ENCODE measurements around the gene RPL19. TPM values are rescaled to one million over a fixed set of nuclear protein-coding genes. Genes with fewer than 3 reads are reported as not detected.

Gene RPL19
- polyA plus RNA-seq, 4 donors: 1,700 to 2,088 (median 1,890) TPM

DNA sequence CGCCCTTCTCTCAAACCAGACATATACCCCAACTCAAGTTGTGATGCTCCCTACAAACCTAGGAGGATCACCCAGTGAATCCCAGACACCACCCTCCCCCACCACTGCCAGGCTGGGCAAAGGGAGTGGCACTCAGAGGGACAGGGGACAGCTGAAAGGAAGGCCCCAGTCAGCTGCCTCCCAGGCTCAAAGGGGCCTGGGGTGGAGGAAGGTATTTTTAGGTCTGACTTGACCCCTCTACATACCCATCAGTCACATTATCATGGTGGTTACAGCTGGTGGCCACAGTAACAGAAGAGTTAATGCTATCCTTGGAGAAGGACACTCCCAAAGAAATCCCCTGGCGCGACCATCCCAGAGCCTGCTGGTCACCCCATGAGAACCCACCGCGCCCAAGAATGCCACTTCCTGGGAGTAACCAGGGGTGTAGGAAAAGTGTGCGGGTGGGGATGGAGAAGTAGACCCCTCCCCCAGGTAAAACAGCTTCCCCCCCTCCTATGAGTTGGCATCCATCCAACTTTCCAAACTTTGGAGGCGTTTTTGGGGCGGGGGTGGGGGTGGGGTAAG is 3.8 kb upstream of the RPL19 start:
- DNase-seq (ENCODE audit: low read depth in 4 of 4, low spot score in 3 of 4): no peak

DNA sequence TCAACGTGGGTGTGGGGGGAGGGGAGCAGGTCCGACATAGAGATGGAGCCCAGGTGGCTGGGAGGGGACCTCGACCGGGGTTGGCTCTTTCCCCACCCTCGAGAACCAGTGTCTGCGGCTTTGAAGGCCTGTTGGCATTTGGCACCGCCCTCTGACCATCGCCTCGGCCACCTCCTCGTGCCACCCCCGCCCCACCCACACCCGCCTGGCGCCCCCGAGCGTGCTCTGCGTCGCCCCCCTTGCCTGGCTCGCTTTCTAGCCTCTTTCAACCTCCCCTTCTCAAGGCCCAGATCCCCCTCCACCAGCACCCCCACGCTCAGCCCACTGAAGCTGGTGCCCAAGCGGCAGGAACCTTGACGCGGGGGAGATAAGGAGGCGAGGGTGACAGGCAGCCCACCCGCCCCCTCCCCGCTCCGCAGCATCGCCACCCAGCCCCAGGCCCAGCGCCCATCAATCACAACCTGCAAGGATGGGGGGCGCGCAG is 3.2 kb upstream of the RPL19 start:
- no peak for DNase-seq (ENCODE audit: low read depth in 4 of 4, low spot score in 3 of 4)

DNA sequence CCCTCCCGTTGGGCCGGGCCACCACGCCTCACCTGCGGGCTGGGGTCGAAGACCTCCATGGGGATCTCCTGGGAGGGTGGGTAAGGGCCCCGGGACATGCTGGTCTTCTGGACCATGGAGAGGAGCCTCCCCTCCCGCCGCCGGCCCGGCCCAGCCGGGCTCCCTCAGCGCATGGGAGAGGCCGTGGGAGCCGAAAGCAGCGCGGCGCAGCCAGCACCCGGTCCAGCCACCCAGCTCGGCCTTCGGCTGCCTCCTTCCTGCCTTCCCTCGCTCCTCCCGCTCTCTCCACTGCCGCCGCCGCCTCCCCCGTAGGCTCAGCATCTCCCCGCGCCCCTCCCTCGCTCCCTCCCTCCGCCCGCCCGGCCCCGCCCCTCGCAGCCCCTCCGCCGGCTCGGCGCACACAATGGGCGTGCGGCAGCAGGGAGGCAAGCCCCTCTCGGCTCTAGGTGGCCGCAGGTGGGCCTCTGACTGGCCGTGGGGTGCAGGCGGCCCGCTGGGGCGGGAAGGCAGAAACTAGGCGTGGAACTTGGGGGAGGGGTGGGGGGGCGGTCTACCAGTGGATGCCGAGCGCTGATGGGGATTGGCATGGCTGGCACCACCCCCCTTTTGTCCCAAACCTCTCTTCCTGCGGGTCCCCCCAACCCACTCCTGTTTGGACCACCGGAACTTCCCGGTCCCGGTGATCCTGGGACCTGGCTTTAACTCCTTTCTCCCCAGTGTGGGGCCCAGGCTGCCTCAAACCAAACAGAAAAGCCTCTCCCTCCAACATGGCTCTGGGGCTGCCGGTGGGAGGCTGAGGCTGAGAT is 2.5 kb upstream of the RPL19 start, which contains the start of gene CACNB1:
Gene CACNB1 (minus strand): TSS at position 290 of the 806 bp plus-strand sequence. CDS start 174 bp downstream, at position 116.
- DNase-seq (ENCODE audit: low read depth in 4 of 4, low spot score in 3 of 4): no peak

DNA sequence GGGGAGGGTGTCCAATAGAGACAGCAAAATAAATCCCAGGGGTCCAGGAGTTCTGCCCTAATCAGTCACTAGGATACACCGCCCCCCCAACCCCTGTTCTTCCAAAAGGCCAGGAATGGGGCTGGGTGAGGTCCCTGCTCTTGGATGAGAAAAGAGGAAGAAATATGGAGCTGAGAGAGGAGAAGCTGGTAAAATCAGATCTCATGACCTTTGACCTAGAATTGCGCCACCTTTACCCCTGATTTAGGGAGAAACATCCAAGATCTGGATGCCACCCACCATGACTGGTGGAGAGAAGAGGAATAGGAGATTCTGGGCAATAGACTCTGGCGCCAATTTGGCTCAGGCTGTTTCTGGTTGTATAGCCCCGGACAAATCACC is 1.9 kb upstream of the RPL19 start:
- no peak for DNase-seq (ENCODE audit: low read depth in 4 of 4, low spot score in 3 of 4)

DNA sequence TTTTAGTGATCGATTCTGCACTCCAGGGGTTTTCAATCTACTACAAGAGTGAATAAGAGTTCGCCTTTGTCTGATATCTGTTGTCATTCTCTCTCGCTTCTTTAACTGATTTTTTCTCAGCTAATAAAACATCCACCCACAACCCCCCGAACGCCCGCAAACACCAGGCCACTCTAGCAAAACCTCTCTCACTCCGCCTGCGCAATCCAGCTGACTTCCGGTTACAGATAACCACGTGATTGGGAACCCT is 338 bp upstream of the RPL19 start:
- peak in 1 of 4 donors; percentile 88 for DNase-seq (ENCODE audit: low read depth in 4 of 4, low spot score in 3 of 4)

DNA sequence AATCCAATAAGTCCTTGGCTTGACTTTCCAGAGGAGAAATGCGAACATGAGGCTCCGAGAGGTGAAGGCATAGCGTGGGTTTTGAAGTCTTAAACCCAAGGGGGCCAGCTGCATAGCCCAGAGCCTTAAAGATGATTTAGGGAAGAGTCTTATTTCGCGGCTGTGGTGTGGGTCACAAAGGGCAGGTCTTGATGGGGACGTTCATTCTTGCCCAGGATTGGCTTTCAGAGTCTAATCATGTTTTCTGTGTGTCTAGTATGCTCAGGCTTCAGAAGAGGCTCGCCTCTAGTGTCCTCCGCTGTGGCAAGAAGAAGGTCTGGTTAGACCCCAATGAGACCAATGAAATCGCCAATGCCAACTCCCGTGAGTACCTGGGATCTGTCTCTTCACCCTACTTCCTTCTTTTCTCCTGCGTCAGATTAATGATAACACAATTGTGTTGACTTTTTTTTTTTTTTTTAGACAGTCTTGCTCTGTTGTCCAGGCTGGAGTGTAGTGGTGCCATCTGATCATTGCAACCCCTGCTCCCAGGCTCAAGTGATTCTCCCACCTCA is 951 bp downstream of the RPL19 start:
- DNase-seq (ENCODE audit: low read depth in 4 of 4, low spot score in 3 of 4): no peak

DNA sequence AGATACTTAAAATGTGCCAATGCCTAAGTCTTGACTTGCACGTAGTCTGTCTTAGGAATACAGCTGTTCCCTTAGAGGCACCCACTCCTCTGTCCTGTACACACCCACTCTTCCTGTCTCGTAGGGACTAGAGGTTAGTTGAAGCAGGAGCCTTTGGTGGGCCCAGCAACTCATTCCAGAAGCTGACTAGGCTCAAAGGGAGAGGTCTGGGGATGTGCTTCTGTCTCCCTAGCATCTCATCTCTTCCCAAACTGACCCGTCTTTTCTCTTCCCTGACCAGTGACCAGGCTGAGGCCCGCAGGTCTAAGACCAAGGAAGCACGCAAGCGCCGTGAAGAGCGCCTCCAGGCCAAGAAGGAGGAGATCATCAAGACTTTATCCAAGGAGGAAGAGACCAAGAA is 4.2 kb downstream of the RPL19 start:
- DNase-seq (ENCODE audit: low read depth in 4 of 4, low spot score in 3 of 4): no peak

DNA sequence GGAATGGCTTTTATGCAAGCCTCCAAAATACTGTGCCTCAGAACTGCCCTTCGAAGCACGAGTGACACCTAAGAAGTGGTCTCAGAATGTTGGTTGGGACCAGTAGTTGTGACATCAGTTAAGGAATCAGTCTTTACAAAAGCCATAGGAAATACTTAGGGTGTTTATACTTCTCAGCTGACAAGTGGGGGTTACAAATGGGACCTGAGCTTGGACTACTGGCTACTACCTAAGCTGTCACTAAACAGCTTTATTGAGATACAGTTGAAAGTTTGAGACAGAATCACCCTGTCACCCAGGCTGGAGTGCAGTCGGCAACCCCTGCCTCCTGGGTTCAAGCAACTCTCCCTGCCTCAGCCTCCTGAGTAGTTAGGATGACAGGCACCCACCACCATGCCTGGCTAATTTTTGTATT is 5.0 kb downstream of the RPL19 start:
- no peak for DNase-seq (ENCODE audit: low read depth in 4 of 4, low spot score in 3 of 4)

DNA sequence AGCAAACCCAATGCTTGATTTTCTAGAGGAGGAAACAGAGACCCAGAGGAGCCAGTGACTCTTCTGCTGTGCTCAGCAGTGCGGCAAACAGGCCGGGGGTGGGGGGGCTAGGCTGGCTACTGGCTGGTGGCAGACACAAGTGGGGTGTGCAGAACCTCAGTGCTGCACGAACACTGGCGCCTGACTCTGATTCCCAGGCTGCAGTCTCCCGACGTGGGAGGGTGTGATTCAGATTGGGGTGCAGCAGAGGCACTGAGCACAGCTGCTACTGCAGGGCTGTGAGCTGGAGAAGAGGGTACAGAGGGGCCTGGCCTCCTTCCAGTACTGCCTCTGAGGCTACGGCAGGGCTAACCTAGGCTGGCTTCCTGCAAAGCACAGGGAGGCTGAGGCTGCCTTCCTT is 8.1 kb downstream of the RPL19 start:
- no peak for DNase-seq (ENCODE audit: low read depth in 4 of 4, low spot score in 3 of 4)

DNA sequence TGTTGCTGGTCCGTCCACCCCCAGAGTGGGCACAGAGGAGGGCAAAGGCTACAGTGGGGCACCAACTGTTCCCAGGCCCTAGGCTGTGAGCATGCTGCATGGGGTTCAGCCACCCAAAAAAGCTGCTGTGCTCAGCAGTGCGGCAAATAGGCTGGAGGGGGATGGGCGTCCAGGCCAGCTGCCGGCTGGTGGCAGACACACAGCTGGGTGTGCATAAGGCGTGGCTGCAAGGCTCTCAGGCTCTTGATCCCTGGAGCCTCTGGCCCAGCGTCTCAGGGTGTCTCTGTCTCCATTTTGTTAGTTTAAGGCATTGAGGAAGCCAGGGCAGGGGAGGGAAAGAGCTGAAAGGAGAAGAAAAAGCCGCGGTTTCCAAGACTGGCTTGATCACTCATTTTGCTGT is 8.8 kb downstream of the RPL19 start:
- no peak for DNase-seq (ENCODE audit: low read depth in 4 of 4, low spot score in 3 of 4)

DNA sequence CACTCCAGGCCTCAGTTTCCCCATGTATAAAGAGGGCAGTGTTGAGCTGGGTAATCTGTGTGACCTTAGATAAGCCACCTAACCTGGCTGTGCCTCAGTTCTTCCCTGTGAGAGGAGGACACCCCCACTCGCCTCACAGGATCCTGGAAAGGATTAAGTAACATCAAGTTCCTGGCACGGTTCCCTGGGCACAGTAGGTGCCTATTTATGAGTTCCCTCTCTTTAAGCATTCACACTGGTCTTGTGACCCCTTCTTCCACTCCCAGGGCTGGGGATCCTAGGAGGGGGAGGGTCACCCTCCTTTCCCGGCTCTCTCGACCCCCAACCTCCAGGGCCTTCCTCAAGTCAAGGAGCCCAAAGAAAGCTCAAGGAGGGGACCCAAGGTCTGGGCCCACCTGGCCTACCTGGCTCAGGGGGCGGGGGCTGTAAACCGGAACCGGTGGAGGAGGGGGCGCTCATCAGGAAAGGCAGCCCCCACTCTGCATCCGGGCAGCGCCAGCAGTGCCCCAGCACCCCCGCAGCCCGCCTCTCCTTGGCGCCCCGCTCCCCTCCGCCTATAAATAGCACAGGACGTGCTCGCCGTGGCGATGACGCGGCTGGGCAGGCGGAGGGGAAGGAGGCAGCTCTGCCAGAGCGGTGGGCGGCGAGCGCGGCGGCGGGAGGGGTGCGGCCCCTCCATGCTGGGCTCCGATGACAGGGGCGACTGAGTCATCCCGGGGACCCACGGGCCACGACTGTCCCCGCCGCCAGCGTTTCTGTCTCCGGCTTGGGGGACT is 9.4 kb downstream of the RPL19 start:
- no peak for DNase-seq (ENCODE audit: low read depth in 4 of 4, low spot score in 3 of 4)

DNA sequence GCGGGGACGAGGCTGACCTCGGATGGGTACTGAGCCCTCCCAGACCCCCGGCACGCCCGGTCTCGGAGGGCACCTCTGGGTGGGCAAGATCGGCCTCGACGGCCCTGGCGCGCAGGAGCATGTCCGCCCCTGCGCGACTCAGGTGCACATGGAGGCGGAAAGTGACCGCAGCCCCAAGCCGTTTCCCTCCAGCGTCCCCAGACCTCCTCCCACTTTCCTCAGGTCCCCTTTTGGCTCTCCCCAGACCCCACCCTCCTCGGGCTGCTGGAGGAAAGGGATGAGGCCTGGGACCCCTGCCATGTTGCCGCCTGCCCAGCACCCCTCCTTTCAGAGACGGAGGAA is 10.0 kb downstream of the RPL19 start:
- no peak for DNase-seq (ENCODE audit: low read depth in 4 of 4, low spot score in 3 of 4)

DNA sequence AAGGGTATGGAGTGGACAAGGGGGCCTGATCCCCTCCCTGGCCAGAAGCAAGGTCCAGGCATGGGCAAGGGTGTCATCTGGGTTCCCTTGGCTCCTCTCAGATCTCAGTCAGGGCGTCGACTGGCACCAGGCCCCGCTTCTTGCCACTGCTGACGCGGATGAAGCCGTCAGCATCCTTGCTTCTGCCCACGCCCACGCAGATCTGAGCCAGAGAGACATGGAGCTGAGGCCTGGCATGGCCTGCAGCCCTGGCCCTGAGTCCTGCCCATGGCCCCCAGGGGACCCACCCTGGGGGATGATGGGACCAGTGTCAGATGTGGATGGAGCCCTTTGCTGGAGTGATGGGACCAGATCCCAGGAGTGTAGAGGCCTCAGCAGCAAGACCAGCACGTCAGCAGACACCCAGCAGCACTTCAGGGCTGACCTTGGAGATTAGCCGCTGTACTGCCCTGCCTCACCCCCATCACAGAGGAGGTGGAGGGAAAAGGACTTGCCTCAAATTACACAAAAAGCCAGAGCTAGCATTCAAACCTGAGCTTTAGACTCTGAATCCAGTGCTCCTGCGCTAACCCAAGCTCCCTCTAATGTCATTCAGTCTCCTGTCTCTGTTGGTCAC is 12.2 kb downstream of the RPL19 start:
- DNase-seq (ENCODE audit: low read depth in 4 of 4, low spot score in 3 of 4): no peak

DNA sequence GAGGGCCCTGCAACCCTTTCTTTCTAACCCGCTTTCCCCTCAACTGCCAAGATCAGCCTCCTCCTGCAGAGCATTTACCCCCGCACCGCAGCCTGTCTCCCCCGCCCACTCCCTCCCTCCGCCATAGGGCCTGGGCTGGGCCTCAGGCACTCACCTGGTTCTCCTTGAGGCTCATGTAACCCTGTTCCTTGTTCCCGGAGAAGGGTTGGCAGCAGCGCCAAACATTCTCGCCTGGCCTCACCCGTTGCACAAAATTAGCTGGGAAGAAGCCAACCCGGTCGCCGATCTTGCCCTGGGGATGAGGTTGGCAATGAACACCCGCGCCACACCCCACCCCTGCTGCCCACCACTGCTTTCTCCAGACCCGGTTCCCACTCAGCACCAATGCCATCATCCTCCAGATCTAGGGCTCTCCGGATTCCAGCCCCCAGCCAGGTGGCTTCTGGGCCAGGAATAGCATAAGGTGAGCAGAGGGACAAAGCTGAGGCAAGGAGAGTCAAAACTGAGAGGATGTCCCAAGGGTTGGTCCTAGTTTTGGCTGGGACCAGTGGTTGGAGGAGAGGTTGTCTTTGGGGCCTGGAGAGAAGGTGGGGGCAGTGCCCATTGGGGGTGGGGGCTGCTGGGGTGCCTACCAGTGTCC is 12.9 kb downstream of the RPL19 start:
- no peak for DNase-seq (ENCODE audit: low read depth in 4 of 4, low spot score in 3 of 4)

DNA sequence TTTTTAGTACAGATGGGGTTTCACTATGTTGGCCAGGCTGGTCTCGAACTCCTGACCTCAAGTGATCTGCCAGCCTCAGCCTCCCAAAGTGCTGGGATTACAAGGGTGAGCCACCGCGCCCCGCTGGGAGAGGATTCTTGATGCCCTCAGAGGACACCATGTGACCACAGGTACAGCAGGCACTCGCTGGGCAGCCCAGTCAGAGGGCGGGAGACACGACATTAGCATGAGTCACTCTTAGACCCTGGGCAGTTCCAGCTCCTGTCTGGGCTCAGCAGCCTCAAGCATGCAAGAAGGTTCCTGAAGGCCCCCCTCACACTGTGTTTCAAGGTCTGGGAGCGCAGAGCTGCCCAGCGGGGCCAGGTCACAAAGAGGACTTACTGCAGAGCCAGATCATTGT is 13.8 kb downstream of the RPL19 start:
- DNase-seq (ENCODE audit: low read depth in 4 of 4, low spot score in 3 of 4): no peak

DNA sequence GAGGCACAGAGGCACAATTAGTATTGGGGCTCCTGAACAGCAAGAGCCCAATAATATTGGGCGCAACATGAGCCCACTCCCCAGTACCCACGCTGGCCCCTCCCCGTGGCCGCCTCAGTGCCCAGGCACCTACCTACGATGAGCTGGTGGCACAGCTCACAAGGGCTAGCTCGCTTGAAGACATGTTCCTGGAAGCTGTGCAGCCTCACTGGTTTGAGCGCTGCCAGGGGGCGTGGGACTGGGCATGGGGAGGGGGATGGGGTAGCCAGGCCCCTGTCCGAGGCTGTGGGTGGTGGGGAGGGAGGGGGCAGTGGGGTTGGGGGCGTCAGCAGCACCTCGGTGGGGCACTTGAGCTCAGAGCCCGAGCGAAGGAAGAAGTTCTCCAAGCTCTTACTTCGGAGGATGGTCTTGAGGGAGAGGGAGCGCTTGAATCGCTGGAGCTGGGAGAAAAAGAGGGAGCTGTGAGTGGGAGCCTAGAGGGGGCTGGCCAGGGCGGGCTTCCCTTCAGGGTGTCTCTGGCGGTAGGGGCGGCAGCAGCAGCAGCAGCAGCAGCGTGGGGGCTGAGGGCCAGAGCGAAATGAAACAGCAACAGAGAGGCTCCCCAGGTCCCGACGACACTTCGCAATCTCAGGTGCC is 17.8 kb downstream of the RPL19 start:
- DNase-seq (ENCODE audit: low read depth in 4 of 4, low spot score in 3 of 4): no peak

DNA sequence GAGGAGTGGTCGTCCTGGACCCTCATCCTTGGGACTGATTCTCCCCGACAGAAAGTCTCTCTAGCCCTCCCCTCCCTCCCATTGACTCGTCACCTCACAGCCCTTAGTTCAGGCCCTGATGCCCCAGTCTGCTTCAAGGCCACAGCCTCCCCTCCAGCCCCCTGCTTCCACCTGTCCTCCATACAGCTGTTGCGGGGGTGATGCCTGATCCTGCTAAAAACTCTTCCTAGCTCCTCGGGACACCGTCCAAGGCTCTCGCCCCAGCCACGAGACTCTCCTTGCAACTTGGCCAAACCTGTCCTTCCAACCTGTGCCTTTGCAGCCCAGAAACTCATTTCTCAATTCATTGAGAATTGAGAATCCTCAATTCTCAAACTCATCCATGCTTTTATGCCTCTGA is 18.8 kb downstream of the RPL19 start:
- DNase-seq (ENCODE audit: low read depth in 4 of 4, low spot score in 3 of 4): no peak

DNA sequence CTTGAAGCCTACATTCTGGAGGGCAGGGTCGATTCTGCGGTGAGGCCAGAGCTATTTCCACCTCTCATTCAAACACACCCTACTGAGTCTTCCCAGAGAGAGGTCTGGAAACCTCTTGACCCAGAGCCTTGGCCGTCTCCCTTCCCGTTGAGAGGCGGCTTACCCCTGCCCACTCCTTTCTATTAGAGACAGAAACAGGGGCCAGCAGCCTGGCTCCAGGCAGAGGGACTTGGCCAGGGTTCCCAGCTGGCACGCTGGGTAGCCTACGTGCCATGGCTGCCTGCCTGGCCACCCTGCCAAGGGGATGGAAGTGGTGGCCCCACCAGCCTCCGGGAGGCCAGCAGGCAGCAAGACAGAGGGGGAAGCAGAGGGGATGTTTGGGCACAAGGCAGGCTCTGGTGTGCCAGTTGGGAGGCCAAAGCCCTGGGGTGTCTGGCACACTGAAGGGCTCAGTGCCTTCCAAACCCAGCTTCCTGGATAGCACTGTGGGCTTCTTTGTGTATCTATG is 19.6 kb downstream of the RPL19 start:
- DNase-seq (ENCODE audit: low read depth in 4 of 4, low spot score in 3 of 4): no peak

DNA sequence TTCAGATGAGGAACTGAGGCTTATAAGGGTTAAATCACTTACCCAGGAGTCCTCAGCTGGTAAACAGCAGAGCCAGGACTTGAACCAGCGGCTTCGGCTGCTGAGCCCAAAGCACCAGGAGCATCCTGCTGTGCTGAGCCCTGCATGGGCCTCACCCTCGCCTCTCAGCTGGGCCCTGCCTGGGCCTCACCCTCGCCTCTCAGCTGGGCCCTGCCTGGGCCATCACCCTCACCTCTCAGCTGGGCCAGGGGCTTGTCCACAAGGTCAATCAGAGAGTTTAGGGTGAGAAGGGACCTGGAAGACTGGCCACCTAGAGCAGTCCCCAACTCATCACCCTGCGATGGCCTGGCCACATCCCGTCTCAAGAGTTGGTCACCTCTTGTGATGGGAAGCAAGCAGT is 21.5 kb downstream of the RPL19 start:
- DNase-seq (ENCODE audit: low read depth in 4 of 4, low spot score in 3 of 4): no peak

DNA sequence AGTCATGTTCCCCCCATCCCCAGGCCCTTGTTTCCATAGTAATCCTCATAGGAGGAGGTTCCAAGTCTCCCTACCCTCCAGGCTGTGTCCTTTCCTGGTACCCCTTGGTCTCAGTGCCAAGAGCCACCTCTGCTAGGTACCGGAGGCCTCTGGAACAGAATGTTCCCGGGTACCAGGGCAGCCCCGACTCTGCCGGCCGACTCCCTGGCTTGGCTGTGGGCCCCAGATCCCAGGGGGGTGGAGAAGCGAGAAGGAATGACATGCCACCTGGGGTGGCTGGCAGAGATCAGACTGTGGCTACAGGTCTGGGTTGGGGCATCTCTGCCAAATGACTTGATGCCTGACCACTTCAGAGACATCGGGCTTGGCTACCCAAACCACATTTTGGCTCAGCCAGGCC is 22.1 kb downstream of the RPL19 start:
- DNase-seq (ENCODE audit: low read depth in 4 of 4, low spot score in 3 of 4): no peak
